A549 (cell line): ENCODE data around the gene NAPA. TPM values are rescaled to one million over a fixed set of nuclear protein-coding genes. Genes with fewer than 3 reads are reported as not detected.
A peak's percentile ranks its signal among the peaks of the same experiment; 100 is the strongest.

Source experiments
- ATAC-seq, 2 experiments: fragments of 200-7000 bp in 1 of 2; fragments of >200 bp in 1 of 2; cut with Nextera tagmentation in 1 of 2; cut with Tn5 transposase in 1 of 2; 3 replicates each; pipeline versions ENCODE4 v1.8.0 to v1.9.1; 2018 to 2020; ENCODE audit warnings: mild to moderate bottlenecking in 1 of 2, moderate library complexity in 1 of 2
- CTCF ChIA-PET: fragments of 300-600 bp; sonication (Branson Sonifier 250); formaldehyde crosslinking; extraction: SDS; loops from one replicate; lab custom pipeline; 2021; ENCODE audit warnings: antibody characterized with exemption, inconsistent platforms; lab: Yijun Ruan, JAX
- POLR2A ChIA-PET: fragments of 350-600 bp; formaldehyde crosslinking; extraction: SDS; loops from one replicate; lab custom pipeline; 2021; ENCODE audit warnings: antibody characterized with exemption, inconsistent platforms; lab: Yijun Ruan, JAX
- DNase-seq, 2 experiments: peaks; one replicate each; pipeline versions ENCODE4 v3.0.0 to v3.0.0-alpha.2; 2011 to 2016; ENCODE audit warnings: low read depth in 1 of 2, low spot score in 1 of 2
- FAIRE-seq: peaks from 2 replicates; lab custom pipeline; 2011; peaks lifted over from hg19 to GRCh38; lab: Jason Lieb, UNC
- H3K27ac ChIP-seq, 2 experiments: fragments of >200 bp; sonication (Bioruptor Twin); formaldehyde crosslinking; 3 replicates each; pipeline ENCODE4 v1.5.1; 2016 to 2017
- H3K4me1 ChIP-seq: fragments of >200 bp; sonication (Bioruptor Twin); formaldehyde crosslinking; 3 replicates; pipeline ENCODE4 v1.6.1; 2016
- H3K4me2 ChIP-seq: fragments of >200 bp; sonication (Bioruptor Twin); formaldehyde crosslinking; 3 replicates; pipeline ENCODE4 v1.6.1; 2016
- H3K4me3 ChIP-seq: fragments of >200 bp; sonication (Bioruptor Twin); formaldehyde crosslinking; 3 replicates; pipeline ENCODE4 v1.5.1; 2016
- H3K9me3 ChIP-seq: fragments of >200 bp; sonication (Bioruptor Twin); formaldehyde crosslinking; 3 replicates; pipeline ENCODE4 v1.6.1; 2016
- BHLHE40 ChIP-seq: IDR thresholded peaks from 2 replicates; pipeline ENCODE4 v1.6.1; 2012; ENCODE audit warnings: low read depth, low read length, inconsistent platforms
- CBX2 ChIP-seq: fragments of 200-600 bp; sonication (generic); IDR thresholded peaks from 2 replicates; pipeline ENCODE4 v1.6.1; 2016; ENCODE audit warnings: low read depth, mild to moderate bottlenecking, borderline replicate concordance
- CEBPB ChIP-seq, 2 experiments: fragments of >200 bp in 1 of 2; sonication (Bioruptor Twin) in 1 of 2; formaldehyde crosslinking in 1 of 2; IDR thresholded peaks; 2 replicates each; pipeline ENCODE4 v1.6.1; 2012 to 2016
- E2F6 ChIP-seq: IDR thresholded peaks from 2 replicates; pipeline ENCODE4 v1.6.1; 2012; ENCODE audit warnings: low read depth, borderline replicate concordance
- EHF ChIP-seq: fragments of 250-450 bp; sonication (Bioruptor Pico); IDR thresholded peaks from 2 replicates; pipeline ENCODE4 v1.5.0; 2020; ENCODE audit warnings: mild to moderate bottlenecking
- EP300 ChIP-seq, 2 experiments: fragments of >200 bp; sonication (Bioruptor Twin); formaldehyde crosslinking; IDR thresholded peaks; 2 replicates in 1 of 2; 3 replicates in 1 of 2; pipeline ENCODE4 v1.6.1; 2016 to 2017
- FOSB ChIP-seq: fragments of 250-450 bp; sonication (Bioruptor Pico); IDR thresholded peaks from 2 replicates; pipeline ENCODE4 v1.5.0; 2020; ENCODE audit warnings: mild to moderate bottlenecking, moderate library complexity
- FOSL2 ChIP-seq, 2 experiments: fragments of 450-650 bp in 1 of 2; fragments of >200 bp in 1 of 2; sonication (Bioruptor Twin) in 1 of 2; formaldehyde crosslinking; IDR thresholded peaks; 2 replicates each; pipeline versions ENCODE4 v1.5.0 to v1.6.1; 2016 to 2020; ENCODE audit warnings: mild to moderate bottlenecking in 1 of 2, moderate library complexity in 1 of 2
- HEYL ChIP-seq: fragments of 250-450 bp; sonication (Bioruptor Pico); IDR thresholded peaks from 2 replicates; pipeline ENCODE4 v1.8.0; 2021; ENCODE audit warnings: mild to moderate bottlenecking, moderate library complexity
- HMGXB4 ChIP-seq: fragments of 250-450 bp; sonication (Bioruptor Pico); IDR thresholded peaks from 2 replicates; pipeline ENCODE4 v1.5.0; 2021; ENCODE audit warnings: mild to moderate bottlenecking, moderate library complexity, borderline replicate concordance
- JUNB ChIP-seq: fragments of >200 bp; sonication (Bioruptor Twin); formaldehyde crosslinking; IDR thresholded peaks from 2 replicates; pipeline ENCODE4 v1.6.1; 2016
- KDM1A ChIP-seq: fragments of 200-600 bp; sonication (generic); IDR thresholded peaks from 2 replicates; pipeline ENCODE4 v1.6.1; 2016; ENCODE audit warnings: low read depth, mild to moderate bottlenecking
- MAX ChIP-seq: IDR thresholded peaks from 2 replicates; pipeline ENCODE4 v1.6.1; 2012
- MYC ChIP-seq: IDR thresholded peaks from 2 replicates; pipeline ENCODE4 v1.6.1; 2012; ENCODE audit warnings: mild to moderate bottlenecking, inconsistent platforms, low read length, improper control_type of control experiment, borderline replicate concordance
- RFX5 ChIP-seq: fragments of 450-650 bp; IDR thresholded peaks from 2 replicates; pipeline ENCODE4 v1.7.1; 2014; ENCODE audit warnings: antibody characterized with exemption, mild to moderate bottlenecking, moderate library complexity
- TFCP2L1 ChIP-seq: fragments of 250-450 bp; sonication (Bioruptor Pico); IDR thresholded peaks from 2 replicates; pipeline ENCODE4 v1.5.0; 2021; ENCODE audit warnings: mild to moderate bottlenecking
- TP53 ChIP-seq: fragments of 250-450 bp; sonication (Bioruptor Pico); IDR thresholded peaks from 2 replicates; pipeline ENCODE4 v1.5.0; 2021; ENCODE audit warnings: mild to moderate bottlenecking, moderate library complexity
- USF2 ChIP-seq: fragments of 450-650 bp; IDR thresholded peaks from 2 replicates; pipeline ENCODE4 v1.6.1; 2014; ENCODE audit warnings: antibody characterized with exemption
- ZC3H11A ChIP-seq: fragments of 450-650 bp; IDR thresholded peaks from 2 replicates; pipeline ENCODE4 v1.6.1; 2014; ENCODE audit warnings: antibody characterized with exemption, mild to moderate bottlenecking
- ZFP36 ChIP-seq: fragments of 450-650 bp; IDR thresholded peaks from 2 replicates; pipeline ENCODE4 v1.6.1; 2014; ENCODE audit warnings: borderline replicate concordance; ENCODE audit not compliant: partially characterized antibody
- ZNF302 ChIP-seq: fragments of 250-450 bp; sonication (Bioruptor Pico); IDR thresholded peaks from 2 replicates; pipeline ENCODE4 v1.9.0; 2021; ENCODE audit warnings: inconsistent platforms, mild to moderate bottlenecking, moderate library complexity
- WGBS: methylation state at CpG from one replicate; pipeline ENCODE4 v1.1.6; 2017; ENCODE audit errors: missing lambda C conversion rate; 5-methylcytosine and 5-hydroxymethylcytosine counted together
- polyA plus RNA-seq, 4 experiments: library from polyadenylated mRNA; depleted of rRNA in 3 of 4; stranded (reverse); fragments of >200 nt; fragmentation: RNase III in 1 of 4; extraction: RNeasy Plus Mini Kit Qiagen cat#74134 plus additional on column Dnase treatment in 1 of 4; gene quantifications; 2 replicates in 3 of 4; 3 replicates in 1 of 4; pipeline ENCODE4 v1.2.3, GENCODE V29; 2011 to 2017

The NAPA gene
- polyA plus RNA-seq, 2 of the 4 experiments (the other 2 are of a cell fraction) = 69.6 to 101 TPM

GRCh38 chr19:47467914-47468313 lies 46.9 kb downstream of the NAPA start:
- CTCF ChIA-PET = interaction anchor here (0.8 to 3.0 kb wide), 7 partner anchors 10 to 40 kb away, joined by 3 to 21 read pairs (median 4); partner anchors contain the start of gene KPTN
- POLR2A ChIA-PET = no interaction called here
- no peak for TF ChIP-seq KDM1A
- TF ChIP-seq ZC3H11A = no peak
- no peak for TF ChIP-seq ZNF302 (CRISPR knock-in tag)
- TF ChIP-seq TFCP2L1 (CRISPR knock-in tag) = no peak
- TF ChIP-seq USF2 = no peak
- TF ChIP-seq MYC = no peak
- TF ChIP-seq HMGXB4 (CRISPR knock-in tag) = no peak
- TF ChIP-seq MAX = no peak
- TF ChIP-seq FOSL2 (IDR thresholded peaks at IDR 0.05) = no peak
- no peak for TF ChIP-seq FOSL2 (CRISPR knock-in tag; IDR thresholded peaks at IDR 0.05)
- no peak for TF ChIP-seq JUNB
- TF ChIP-seq BHLHE40 = no peak
- no peak for TF ChIP-seq EP300 (IDR thresholded peaks at IDR 0.05)
- TF ChIP-seq, all 56 proteins: peak for 0
- WGBS = 46% methylated on average over 9 of the region's 9 CpGs
- peaks cover 19% of the 10 kb centered on the region; the same call in 2 of the 3 replicates for H3K4me1 ChIP-seq
- DNase-seq (no peak), ATAC-seq (peak in 1 of 2 experiments; percentile 23; a peak in 1 of 6 replicates), FAIRE-seq (no peak)
- no peak overlapping the region for H3K4me3 ChIP-seq
- no peak overlapping the region for H3K4me2 ChIP-seq
- H3K9me3 ChIP-seq = no peaks in the 10 kb centered on the region
- H3K27ac ChIP-seq = no peak overlapping the region

- 75% methylated on average over 18 of the region's 27 CpGs for WGBS
- Histone ChIP-seq H3K27ac (no peak overlapping the region), H3K4me3 (no peak overlapping the region), H3K9me3 (no peaks in the 10 kb centered on the region), H3K4me2 (no peak overlapping the region), H3K4me1 (peaks cover 11% of the 10 kb centered on the region; the same call in 1 of the 3 replicates)
- TF ChIP-seq EHF (CRISPR knock-in tag) (no peak), CEBPB (IDR thresholded peaks at IDR 0.05) (no peak), EP300 (IDR thresholded peaks at IDR 0.05) (no peak), CBX2 (no peak)
- ATAC-seq (no peak), DNase-seq (no peak), FAIRE-seq (no peak)
- CTCF ChIA-PET = interaction anchor here (0.7 to 3.0 kb wide), 3 partner anchors 18 to 30 kb away, joined by 3 to 21 read pairs (median 5); partner anchors contain the start of gene KPTN
- POLR2A ChIA-PET = no interaction called here
These were observed 48.9 kb downstream of the NAPA start for GRCh38 chr19:47465957-47466356.

GRCh38 chr19:47464675-47465419 lies 50.0 kb downstream of the NAPA start:
- no peak for ATAC-seq
- Histone ChIP-seq H3K4me3 (no peak overlapping the region), H3K4me1 (peaks cover 7% of the 10 kb centered on the region; the same call in 1 of the 3 replicates), H3K27ac (no peak overlapping the region), H3K4me2 (no peak overlapping the region), H3K9me3 (no peaks in the 10 kb centered on the region)
- ChIA-PET POLR2A (no interaction called here), CTCF (interaction anchor here (2.6 to 3.0 kb wide), 3 partner anchors 19 to 234 kb away, joined by 13 to 17 read pairs (median 14); partner anchors contain the start of gene KPTN)
- DNase-seq = no peak
- FAIRE-seq = peak; percentile 70
- no peak for TF ChIP-seq RFX5
- no peak for TF ChIP-seq FOSB
- no peak for TF ChIP-seq E2F6
- no peak for TF ChIP-seq ZFP36
- TF ChIP-seq HMGXB4 (CRISPR knock-in tag) = no peak
- no peak for TF ChIP-seq KDM1A
- TF ChIP-seq HEYL (CRISPR knock-in tag) = no peak
- TF ChIP-seq TP53 (CRISPR knock-in tag) = no peak
- TF ChIP-seq TFCP2L1 (CRISPR knock-in tag) = no peak
- WGBS = 42% methylated on average over 10 of the region's 10 CpGs
